HG03175 (cell line): Measurements from ENCODE around the gene SMIM10L2A.
"Not testable (repeated sequence)": the region's sequence is repeated elsewhere in the genome, so short reads cannot be mapped to it uniquely, and the experiment has no call there.

Experiments
- ATAC-seq: cut with Tn5 transposase; IDR thresholded peaks from one replicate; pipeline ENCODE4 v1.9.1; 2021; ENCODE audit warnings: mild to moderate bottlenecking, moderate library complexity; ENCODE audit not compliant: unreplicated experiment

SMIM10L2A gene

GRCh38 chrX:135449637-135450550 is 28.1 kb downstream of the SMIM10L2A start:
- ATAC-seq, result no peak

- ATAC-seq, result no peak
Measured at GRCh38 chrX:135453381-135453780, 31.6 kb downstream of the SMIM10L2A start.

GRCh38 chrX:135454816-135455215 is 33.1 kb downstream of the SMIM10L2A start:
- no peak for ATAC-seq

- ATAC-seq, result not testable (repeated sequence)
Measured at GRCh38 chrX:135461756-135462155, 40.0 kb downstream of the SMIM10L2A start.

- peak; percentile 66 for ATAC-seq
Measured at GRCh38 chrX:135463937-135464336, 42.2 kb downstream of the SMIM10L2A start.

- ATAC-seq, result no peak
Measured at GRCh38 chrX:135476378-135476777, 54.6 kb downstream of the SMIM10L2A start.

- ATAC-seq, result no peak
Measured at GRCh38 chrX:135477576-135477975, 55.8 kb downstream of the SMIM10L2A start.
